ENCODE measurements around the gene PANK1.

- TF ChIP-seq CTCF (IDR thresholded peaks at IDR 0.05; ENCODE audit: insufficient read depth, low read length) (no peak), POLR2AphosphoS5 (IDR thresholded peaks at IDR 0.05; ENCODE audit: low read depth) (no peak), REST (IDR thresholded peaks at IDR 0.05; ENCODE audit: insufficient replicate concordance, low read depth) (no peak), GABPA (IDR thresholded peaks at IDR 0.05; ENCODE audit: low read depth) (no peak)
Measured at GRCh38 chr10:89643431-89643811, 1.6 kb downstream of the PANK1 start.
